NCI-H146 (cell line): Measurements from ENCODE around the gene TRIM66.
A peak's percentile ranks its signal among the peaks of the same experiment; 100 is the strongest.

Source experiments
- DNase-seq: peaks from one replicate; lab custom pipeline; 2025; lab: John Stamatoyannopoulos, UW

TRIM66 gene

DNA sequence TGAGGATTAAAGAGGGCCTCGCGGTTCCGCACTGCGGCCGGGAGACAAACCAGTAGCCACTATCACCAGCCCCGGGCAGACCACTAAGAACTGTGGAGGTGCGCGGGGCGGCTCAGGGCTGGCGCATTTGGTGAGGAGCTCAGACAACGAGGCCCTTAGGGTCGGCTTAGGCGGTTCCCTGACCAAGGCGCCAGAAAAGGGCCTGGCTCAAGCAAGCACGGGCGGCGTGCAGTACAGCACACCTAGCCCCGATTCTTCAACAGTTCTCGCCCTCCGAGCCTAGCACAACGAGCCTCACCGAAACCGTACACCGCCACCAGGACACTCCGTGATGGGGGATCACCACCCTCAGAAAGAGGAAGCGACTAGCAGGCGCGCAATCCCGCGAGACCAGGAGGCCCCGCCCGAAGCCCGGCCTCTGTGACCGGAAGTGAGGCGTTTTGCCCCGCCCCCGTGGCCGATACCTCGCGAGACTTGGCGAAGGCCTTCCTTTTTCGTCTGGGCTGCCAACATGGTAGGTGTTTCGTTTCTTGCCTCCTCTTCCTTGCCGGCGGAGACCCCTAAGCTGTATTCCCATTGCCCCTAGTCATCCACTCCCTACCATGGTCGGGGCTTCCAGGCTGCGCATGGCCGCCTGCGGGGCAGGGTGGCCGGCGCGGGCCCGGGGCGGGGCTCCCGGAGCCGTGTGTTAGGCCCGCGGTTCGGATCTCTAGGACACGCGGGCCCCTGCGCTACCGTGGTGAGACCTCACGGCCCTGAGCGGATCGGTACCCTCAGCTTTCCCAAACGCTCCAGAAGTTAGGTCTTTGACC, at the start of gene TRIM66, which contains the start of gene RPL27A:
TRIM66 (minus strand) TSS at position 363 of the 812 bp plus-strand sequence. CDS start 10,391 bp downstream, outside the sequence.
RPL27A (plus strand) TSS at position 490 of the 812 bp plus-strand sequence; CDS start at position 512, 22 bp downstream.
- peak; percentile 97 for DNase-seq

DNA sequence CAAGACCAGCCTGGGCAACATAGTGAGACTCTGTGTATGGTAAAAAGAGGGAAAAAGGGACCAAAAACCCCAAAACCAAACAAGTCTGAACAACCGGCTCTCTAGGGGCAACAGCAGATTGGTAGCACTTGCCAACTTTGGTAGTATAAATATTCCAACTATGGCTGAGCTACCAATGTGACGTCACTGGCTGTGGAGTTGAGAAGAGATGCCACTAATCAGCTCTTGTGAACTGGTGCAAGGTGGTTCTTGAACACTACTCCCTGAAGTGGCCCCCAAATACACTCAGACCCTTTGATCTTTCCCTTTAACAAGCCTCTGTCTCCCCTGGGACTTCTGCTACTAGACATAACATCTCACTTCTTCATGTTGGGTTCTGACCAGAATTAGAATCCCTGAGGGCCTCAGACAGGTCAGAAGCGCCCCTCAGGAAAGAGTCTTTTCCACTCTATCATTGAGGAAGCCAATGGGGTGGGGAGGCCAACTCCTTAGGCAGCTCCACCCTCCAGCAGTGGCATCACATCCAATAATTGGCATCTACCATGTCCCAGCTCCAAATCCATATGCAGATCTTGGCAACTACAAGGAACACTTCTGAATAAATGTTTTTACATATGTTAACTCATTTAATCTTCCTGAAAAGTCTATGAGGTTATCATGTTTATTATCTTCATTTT, 49.3 kb upstream of the TRIM66 start:
- no peak for DNase-seq

DNA sequence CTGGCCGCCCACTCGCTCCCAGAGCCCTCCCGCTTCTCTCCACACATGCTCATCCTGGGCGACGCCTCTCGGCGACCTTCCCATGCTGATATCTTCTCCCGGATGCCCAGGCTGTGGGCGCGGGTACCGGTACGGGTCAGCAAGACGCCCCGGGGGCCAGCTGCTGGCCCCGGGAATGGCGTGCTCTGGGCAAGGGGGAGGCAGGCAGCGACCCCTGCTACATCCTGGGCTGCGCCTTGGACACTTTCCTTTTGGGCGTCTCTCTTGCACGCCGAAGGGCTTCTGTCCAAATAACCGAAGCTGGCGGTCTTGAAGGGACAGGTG, 48.2 kb upstream of the TRIM66 start:
- DNase-seq = no peak

DNA sequence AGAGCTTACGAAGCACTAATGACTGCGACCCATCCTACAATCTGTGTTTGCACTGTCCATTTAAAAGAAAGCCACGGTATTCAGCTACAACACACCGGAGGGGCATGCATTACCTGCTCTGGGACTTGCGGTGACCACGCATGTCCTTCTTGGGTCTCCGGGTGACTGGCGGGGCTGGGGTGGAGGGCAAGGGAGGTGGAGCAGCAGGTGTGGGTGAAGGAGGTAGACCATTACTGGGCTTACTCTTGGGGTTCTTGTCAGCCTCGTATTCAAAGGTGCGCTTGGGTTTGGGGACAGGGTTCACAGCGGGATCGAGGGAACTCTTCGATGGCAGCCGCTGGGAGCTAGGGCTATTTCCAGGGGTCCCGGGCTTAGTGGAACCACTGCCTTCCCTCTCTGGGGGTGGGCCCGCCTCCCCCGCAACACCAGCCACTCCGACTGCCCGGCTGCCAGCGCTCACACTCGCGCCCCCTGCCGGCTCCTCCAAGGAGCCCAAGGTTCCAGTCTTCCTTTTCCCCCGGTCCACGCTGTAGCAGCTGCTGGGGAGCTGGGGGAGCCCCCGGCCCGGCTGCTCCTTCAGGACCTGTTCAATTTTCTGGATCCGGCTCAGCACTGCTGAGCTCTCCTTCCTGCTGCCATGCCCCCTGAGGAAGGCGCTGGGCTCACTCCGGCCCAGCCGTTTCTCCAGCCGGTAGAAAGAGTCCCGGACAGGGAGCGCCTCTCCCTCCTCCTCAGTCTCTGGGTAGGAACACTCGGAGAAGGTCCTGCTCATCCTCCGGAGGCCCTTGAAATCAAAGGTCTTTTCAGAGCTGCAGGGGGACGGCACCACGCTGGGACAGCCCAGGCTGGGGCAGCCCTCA, 47.6 kb upstream of the TRIM66 start:
- DNase-seq = no peak

DNA sequence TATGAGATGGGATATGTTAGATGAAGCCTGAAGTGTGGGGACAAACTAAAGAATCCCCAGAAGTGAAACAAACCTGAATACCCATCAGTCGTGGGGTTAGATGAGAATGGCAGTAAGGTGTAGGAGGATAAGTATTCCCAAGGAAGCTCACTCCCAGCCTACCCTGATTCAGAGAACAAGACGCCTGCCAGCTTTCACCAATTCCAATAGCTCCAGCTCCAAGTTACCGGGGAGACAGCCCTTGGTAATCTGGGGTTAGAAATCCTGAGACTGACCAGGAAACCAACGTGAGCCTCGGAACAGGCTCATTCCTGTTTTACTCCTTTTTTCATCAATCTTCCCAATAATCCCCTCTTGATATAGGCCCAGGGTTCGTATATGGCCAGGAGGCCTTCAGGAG, 46.6 kb upstream of the TRIM66 start:
- no peak for DNase-seq

DNA sequence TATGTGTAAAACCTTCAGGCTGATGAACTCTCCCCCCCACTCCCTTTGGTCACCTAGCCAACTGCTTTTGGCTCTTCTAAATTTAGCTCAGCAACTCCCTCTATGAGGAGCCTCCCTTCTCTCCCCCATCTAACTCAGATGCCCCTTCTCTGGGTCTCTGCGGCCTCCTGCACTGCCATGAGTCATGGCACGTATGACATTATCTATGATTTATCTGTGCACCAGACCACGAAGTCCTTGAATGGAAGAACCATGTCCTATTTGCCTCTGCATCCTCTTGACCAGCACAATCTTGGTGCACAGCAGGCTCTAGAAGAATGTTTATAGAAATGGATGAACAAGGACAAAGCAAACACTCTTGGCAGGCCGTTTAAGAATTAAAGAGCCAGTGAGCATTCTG, 46.1 kb upstream of the TRIM66 start:
- DNase-seq = no peak

GRCh38 chr11:8726395-8726794, 43.9 kb upstream of the TRIM66 start:
- DNase-seq = no peak

GRCh38 chr11:8724682-8725081, 42.2 kb upstream of the TRIM66 start:
- DNase-seq = no peak

DNA sequence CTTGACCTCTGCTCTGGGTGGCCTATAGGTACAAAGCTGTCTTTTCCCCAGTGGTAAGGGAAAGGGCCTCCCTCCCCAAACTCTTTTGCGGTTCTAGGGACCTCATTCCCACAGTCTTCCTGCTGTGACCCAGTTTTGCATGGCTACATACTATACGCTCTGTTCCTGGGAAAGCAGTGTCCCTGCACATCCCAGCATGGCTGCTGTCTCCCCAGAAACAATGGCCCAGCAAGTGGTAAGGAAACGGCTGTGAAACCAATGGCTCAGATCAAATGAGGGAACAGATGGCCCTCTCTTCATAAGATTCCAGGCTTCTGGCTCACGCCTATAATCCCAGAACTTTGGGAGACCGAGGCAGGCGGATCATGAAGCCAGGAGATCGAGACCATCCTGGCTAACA, 41.2 kb upstream of the TRIM66 start:
- peak; percentile 32 for DNase-seq

GRCh38 chr11:8722809-8723208, 40.3 kb upstream of the TRIM66 start:
- DNase-seq = no peak

DNA sequence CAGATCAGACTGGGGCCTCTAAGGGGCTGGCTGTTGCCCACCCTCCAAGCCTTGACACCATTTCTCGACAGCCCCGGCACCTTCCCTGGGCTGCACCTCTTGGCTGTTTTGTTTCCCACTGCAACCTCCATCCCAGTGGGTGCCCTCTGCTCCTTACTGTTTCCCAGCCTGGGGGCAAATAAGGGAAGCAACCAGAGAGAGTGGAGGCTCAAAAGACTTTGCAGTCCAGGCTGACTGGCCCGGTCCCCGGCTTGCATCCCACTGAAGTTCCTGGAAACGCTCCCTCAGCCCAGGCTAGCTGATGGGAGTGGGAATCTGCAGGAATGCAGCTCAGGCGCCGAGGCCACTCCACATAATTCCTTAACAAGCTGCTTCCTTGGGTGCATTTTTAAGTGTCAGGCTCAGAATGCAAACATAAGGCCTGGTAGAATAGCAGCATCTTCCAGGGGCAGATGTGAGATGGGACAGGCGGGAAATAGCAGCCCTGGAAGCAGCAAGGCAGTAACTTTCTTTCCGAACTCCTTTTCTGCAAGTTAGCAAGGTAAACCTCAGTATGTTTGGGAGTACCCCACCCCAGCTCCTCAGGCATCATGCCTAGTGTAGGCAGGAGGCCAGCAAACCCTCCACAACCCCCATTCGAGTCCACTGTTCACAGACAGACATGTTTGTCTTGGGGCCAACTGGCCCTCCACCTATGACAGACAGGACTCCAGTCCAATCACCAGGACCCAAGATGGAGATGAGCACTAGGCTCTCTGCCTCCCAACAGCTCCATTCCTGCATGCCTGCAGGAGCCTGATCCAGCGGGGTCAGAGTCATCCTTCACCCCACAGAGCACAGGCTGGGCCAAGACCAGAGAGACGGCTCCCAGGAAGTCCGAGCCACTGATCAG, 39.4 kb upstream of the TRIM66 start:
- no peak for DNase-seq

GRCh38 chr11:8720868-8721608, 38.6 kb upstream of the TRIM66 start:
- no peak for DNase-seq

DNA sequence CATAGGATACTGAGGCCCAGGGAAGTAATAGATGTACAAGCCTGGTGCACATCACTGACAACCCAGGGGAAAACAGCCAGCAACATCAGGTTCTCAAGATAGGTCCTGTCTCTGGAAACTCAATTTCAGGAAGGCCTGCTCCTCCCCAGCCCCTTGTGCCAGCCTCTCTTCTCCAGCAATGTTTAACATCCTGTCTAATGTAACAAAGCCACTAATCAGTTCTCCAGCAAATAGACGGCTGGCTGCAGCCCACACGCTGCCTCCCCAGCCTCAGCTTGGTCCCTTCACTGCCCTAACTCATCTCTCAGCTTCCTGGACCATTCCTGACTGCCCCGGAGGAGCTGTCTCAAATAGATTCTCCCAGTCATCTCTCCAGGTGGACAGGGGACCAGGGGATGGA, 37.9 kb upstream of the TRIM66 start:
- DNase-seq = no peak

DNA sequence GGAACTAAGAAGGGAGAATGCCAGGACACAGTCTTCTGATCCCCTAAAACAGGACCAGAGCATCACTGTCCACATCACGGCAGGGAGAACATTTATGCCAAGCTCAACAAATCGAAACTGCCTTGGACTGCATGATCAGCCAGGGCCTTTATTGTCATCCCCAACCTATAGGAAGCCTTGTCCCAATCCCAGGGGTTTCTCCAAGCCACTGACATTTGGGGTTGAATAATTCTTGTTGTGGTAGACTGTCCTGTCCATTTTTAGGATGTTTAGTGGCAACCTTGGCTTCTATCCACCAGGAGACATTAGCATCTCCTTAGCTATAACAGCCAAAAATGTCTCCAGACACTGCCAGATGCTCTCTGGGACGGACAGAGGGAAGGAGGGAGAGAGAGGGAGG, 37.3 kb upstream of the TRIM66 start:
- no peak for DNase-seq

- no peak for DNase-seq
These were observed 36.8 kb upstream of the TRIM66 start for GRCh38 chr11:8719211-8719649.

DNA sequence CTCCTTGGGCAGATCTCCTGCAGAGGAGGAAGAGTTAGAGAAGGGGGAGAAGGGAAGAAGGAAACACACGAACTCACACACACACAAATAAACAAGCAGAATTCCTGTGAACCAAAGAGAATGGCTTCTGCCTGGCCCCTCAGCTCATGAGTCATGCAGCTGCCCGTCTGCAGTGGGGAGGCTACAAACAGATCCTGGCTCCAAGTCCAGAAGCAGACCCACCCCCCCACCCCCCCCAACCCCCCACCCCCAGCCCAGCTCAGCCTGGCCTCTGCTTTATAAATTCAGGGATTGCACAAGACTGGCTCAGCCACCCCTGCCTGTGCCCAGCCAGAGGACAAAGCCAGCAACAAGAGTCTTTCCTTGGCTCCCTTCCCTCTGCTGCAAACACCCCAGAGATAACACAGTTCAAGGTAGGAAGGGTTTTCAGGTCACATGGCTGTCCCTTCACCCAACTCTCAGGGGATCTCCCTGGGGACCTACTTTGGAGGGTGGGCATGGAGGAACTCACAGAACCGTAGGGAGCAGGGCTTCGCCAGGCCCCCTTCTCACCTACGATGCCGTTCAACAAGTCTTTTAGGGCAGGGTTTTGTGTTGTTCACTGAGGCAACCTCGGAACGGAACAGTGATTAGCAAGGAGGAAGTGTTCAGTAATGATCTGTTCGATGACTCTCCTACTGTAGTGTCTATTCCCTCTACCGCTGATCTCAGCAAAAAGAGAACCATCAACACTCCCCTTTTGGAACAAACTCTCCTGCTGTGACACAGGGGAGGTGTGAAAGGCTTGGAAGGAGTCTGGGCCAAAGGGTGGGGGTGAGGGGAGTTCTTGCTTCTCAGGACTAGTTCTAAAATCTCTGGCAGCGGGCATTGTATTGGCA, 35.6 kb upstream of the TRIM66 start:
- no peak for DNase-seq

GRCh38 chr11:8717544-8717875, 35.0 kb upstream of the TRIM66 start:
- DNase-seq = no peak

GRCh38 chr11:8715501-8715900, 33.0 kb upstream of the TRIM66 start:
- DNase-seq = no peak

DNA sequence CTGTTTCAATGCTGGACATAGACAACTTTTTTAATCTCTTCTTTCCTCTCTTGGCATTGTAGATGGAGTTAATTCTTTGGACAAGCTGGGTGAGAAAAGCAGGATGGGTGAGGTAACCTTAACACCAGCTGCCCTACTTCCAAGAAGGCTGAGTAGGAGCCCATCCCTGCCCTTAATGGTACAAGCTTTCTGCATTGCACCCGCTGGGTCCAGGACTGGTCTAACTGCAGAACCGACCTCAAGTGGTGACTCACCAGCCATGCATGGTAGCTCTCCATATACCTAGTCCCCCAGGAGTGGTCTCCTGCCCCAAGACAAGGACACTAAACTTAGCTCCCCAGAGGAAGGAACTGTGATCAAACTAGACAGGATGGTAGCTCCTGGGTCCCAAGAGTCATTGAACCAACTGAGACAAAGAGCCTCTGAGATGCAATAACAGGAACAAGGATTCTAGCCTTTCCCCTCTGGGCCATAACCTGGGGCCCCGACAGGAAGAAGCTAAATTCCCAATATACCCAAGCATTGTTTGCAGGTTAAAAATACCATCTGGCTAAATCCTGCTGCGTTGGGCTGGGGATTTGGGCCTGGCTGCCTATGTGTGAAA, 32.3 kb upstream of the TRIM66 start:
- DNase-seq = no peak
